OCI-LY7 (cell line): ENCODE results near the gene PDE6G. TPM values are rescaled to one million over a fixed set of nuclear protein-coding genes. Genes with fewer than 3 reads are reported as not detected.

Experiments
- BruUV-seq: library from RNA; stranded (reverse); fragments of 400-500 nt; replicated peaks from 2 replicates; lab custom pipeline; 2021; lab: Mats Ljungman, UMichigan
- CTCF ChIA-PET: fragments of 300-600 bp; sonication (Branson Sonifier 250); formaldehyde crosslinking; loops from one replicate; lab custom pipeline; 2022; ENCODE audit warnings: antibody characterized with exemption; ENCODE audit not compliant: unreplicated experiment; lab: Charles Lee
- POLR2A ChIA-PET: fragments of 300-600 bp; sonication (Branson Sonifier 250); formaldehyde crosslinking; loops from one replicate; lab custom pipeline; 2022; ENCODE audit warnings: antibody characterized with exemption; lab: Charles Lee
- DNase-seq: peaks from one replicate; pipeline ENCODE4 v3.0.0-alpha.2; 2015; ENCODE audit warnings: low spot score
- H2AFZ ChIP-seq: fragments of 200-600 bp; sonication (generic), shearing (Covaris generic); 2 replicates; pipeline ENCODE4 v1.6.1; 2014; ENCODE audit warnings: mild to moderate bottlenecking, antibody characterized with exemption, low read length, moderate library complexity
- H3K27ac ChIP-seq: fragments of 200-600 bp; sonication (generic); 2 replicates; pipeline ENCODE4 v1.5.1; 2014; ENCODE audit warnings: mixed run types, low read depth, mild to moderate bottlenecking, moderate library complexity, low read length, inconsistent platforms; ENCODE audit not compliant: poor library complexity, severe bottlenecking
- H3K36me3 ChIP-seq: fragments of 200-600 bp; sonication (generic); 2 replicates; pipeline ENCODE4 v1.6.1; 2014; ENCODE audit warnings: mild to moderate bottlenecking, antibody characterized with exemption, low read length, moderate library complexity, mixed read lengths; ENCODE audit not compliant: insufficient read depth
- H3K4me1 ChIP-seq: fragments of 200-600 bp; sonication (generic); 2 replicates; pipeline ENCODE4 v1.5.1; 2014; ENCODE audit warnings: mild to moderate bottlenecking, low read length; ENCODE audit not compliant: insufficient read depth, poor library complexity, severe bottlenecking
- H3K4me2 ChIP-seq: fragments of 200-600 bp; sonication (generic); 2 replicates; pipeline ENCODE4 v1.6.1; 2014; ENCODE audit warnings: mild to moderate bottlenecking, low read length
- H3K4me3 ChIP-seq: fragments of 200-600 bp; sonication (generic); 2 replicates; pipeline ENCODE4 v1.5.1; 2014; ENCODE audit warnings: mild to moderate bottlenecking, low read depth, low read length; ENCODE audit not compliant: poor library complexity, severe bottlenecking
- H3K79me2 ChIP-seq: fragments of 200-600 bp; sonication (generic); 2 replicates; pipeline ENCODE4 v1.6.1; 2016; ENCODE audit warnings: low read depth, mild to moderate bottlenecking, low read length, moderate library complexity, mixed read lengths; ENCODE audit not compliant: insufficient read depth
- H3K9me2 ChIP-seq: fragments of 200-600 bp; sonication (generic); 2 replicates; pipeline ENCODE4 v1.6.1; 2016; ENCODE audit warnings: mild to moderate bottlenecking, low read length, mixed read lengths; ENCODE audit not compliant: insufficient read depth
- H3K9me3 ChIP-seq: fragments of 200-600 bp; sonication (generic); 2 replicates; pipeline ENCODE4 v1.6.1; 2014; ENCODE audit warnings: mild to moderate bottlenecking, mixed run types, low read length, mixed read lengths
- H4K20me1 ChIP-seq: fragments of 200-600 bp; sonication (generic); 2 replicates; pipeline ENCODE4 v1.6.1; 2014; ENCODE audit warnings: mild to moderate bottlenecking, antibody characterized with exemption, low read length, moderate library complexity, mixed read lengths; ENCODE audit not compliant: insufficient read depth
- CTCF ChIP-seq: fragments of 200-600 bp; sonication (generic); conservative IDR thresholded peaks from 2 replicates; pipeline ENCODE4 v1.5.1; 2014; ENCODE audit warnings: mild to moderate bottlenecking, antibody characterized with exemption, low read length, moderate library complexity, mixed read lengths
- EZH2phosphoT487 ChIP-seq: fragments of 200-600 bp; sonication (generic); IDR thresholded peaks from 2 replicates; pipeline ENCODE4 v1.6.1; 2018; ENCODE audit warnings: low read depth, borderline replicate concordance, mild to moderate bottlenecking, mixed run types, antibody characterized with exemption, low read length, moderate library complexity, mixed read lengths
- intact Hi-C: fragments of 100-400 bp; cut with micrococcal nuclease; formaldehyde crosslinking; loops from one replicate; pipeline ENCODE4 v1.10.0; 2022; ENCODE audit not compliant: unreplicated experiment
- total RNA-seq, 2 experiments: library from RNA; depleted of rRNA in 1 of 2; stranded (reverse); fragments of >200 nt in 1 of 2; shearing (Covaris generic) in 1 of 2; gene quantifications; 2 replicates each; pipeline ENCODE4 v1.2.3, GENCODE V29; 2014 to 2022

Gene PDE6G
- total RNA-seq, 2 experiments from 2014 or later = 0.44 TPM; not detected in 1

- H3K79me2 ChIP-seq = no peaks in the 10 kb centered on the region
- BruUV-seq = TSS peak; percentile 34
- H4K20me1 ChIP-seq = no peaks in the 10 kb centered on the region
- peaks cover 95% of the 10 kb centered on the region for H3K36me3 ChIP-seq
- no peak for DNase-seq
- ChIA-PET CTCF (no interaction called here), POLR2A (no interaction called here)
- H3K4me2 ChIP-seq = no peak overlapping the region
- no peak overlapping the region for H3K4me3 ChIP-seq
- H3K4me1 ChIP-seq = no peaks in the 10 kb centered on the region
- H3K9me3 ChIP-seq = no peaks in the 10 kb centered on the region
- TF ChIP-seq CTCF (no peak), EZH2phosphoT487 (no peak)
- intact Hi-C loops = no loop called here
- H3K27ac ChIP-seq = no peak overlapping the region
- no peak overlapping the region for H2AFZ ChIP-seq
- no peaks in the 10 kb centered on the region for H3K9me2 ChIP-seq
Measured at GRCh38 chr17:81609541-81610311, 46.6 kb downstream of the PDE6G start.

DNA sequence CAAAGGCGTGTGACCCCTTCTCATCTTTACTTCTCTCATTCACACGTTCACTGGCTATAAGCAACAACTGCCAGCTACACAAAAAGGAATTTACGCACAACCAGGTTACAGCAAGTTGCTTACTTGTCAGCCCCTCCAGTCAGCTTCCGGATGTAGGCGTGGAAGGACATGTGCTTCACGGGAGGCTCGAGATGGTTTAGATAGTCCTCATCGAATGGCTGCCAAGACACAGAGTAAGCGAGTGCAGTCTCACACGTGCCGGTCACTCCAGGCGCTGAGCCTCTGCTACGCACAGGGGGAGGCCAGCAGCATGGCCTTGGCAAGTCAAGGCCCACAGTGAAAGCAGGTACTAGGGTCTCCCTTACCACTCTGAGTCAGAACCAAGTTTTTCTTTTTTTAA, 47.7 kb downstream of the PDE6G start:
- Histone ChIP-seq H3K4me2 (no peak overlapping the region), H3K9me3 (no peaks in the 10 kb centered on the region), H3K4me3 (no peak overlapping the region), H4K20me1 (no peaks in the 10 kb centered on the region), H2AFZ (no peak overlapping the region), H3K4me1 (no peaks in the 10 kb centered on the region), H3K27ac (no peak overlapping the region), H3K36me3 (peaks cover 95% of the 10 kb centered on the region), H3K9me2 (no peaks in the 10 kb centered on the region), H3K79me2 (no peaks in the 10 kb centered on the region)
- intact Hi-C loops = no loop called here
- BruUV-seq = no TSS peak
- DNase-seq = no peak
- ChIA-PET POLR2A (interaction anchor here (0.6 kb wide), 1 partner anchor 463 kb away, joined by 5 read pairs; no protein-coding TSS in a partner anchor), CTCF (no interaction called here)
- no peak for TF ChIP-seq CTCF
- no peak for TF ChIP-seq EZH2phosphoT487

GRCh38 chr17:81608082-81608481, 48.3 kb downstream of the PDE6G start:
- H3K36me3 ChIP-seq = peaks cover 95% of the 10 kb centered on the region
- ChIA-PET CTCF (no interaction called here), POLR2A (interaction anchor here (0.6 kb wide), 1 partner anchor 462 kb away, joined by 5 read pairs; no protein-coding TSS in a partner anchor)
- no peak for TF ChIP-seq EZH2phosphoT487
- no peak for TF ChIP-seq CTCF
- intact Hi-C loops = no loop called here
- H4K20me1 ChIP-seq = no peaks in the 10 kb centered on the region
- H2AFZ ChIP-seq = no peak overlapping the region
- H3K27ac ChIP-seq = no peak overlapping the region
- BruUV-seq = no TSS peak
- no peaks in the 10 kb centered on the region for H3K4me1 ChIP-seq
- H3K4me3 ChIP-seq = no peak overlapping the region
- no peaks in the 10 kb centered on the region for H3K79me2 ChIP-seq
- H3K9me2 ChIP-seq = no peaks in the 10 kb centered on the region
- H3K9me3 ChIP-seq = no peaks in the 10 kb centered on the region
- DNase-seq = no peak
- H3K4me2 ChIP-seq = no peak overlapping the region
